Measurements from ENCODE around the gene VIPR2.

The VIPR2 gene

DNA sequence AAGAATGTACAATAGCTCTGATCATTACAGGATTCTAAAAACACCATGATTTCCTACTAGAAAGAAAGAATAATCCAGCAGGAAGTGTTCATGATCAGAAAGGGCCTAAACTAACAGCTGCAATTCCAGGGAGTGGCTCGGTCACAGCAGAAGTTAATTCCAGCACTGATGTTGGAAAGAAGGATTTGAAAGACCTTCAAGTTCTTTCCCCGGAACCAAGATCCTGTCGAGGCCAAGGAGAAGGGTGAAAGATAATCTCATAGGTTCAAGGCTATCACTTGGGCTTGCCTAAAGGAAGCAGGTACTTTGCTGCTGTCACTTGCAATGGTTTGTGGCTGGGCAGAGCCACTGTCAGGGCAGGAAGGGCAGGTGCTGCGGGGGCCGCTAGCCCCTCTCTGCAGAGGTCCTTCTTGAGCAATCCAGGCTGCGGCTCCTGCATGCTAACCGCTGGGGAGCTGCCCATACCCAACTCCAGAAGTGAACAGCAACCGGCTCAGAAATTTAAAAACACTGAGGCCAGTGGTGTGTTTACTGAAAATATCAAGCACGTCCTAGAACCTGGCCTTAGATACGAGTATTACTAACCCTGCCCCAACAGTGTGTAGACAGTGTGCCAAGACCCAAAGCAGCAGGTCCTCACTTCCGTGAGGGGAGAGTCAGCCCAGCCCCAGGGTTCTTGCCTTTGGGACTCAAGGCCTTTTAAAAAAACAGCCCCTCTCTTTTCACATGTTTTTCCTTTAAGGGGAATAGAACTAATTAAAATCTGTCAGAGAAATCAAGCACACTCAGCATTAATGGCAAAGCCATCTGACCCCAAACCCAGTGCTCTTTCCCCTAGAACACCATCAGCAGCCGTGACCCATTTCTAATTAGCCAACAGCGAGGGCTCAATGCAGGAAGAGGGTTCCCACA lies 76.8 kb downstream of the VIPR2 start:
- no peaks in the 10 kb centered on the region for H3K27me3 ChIP-seq (ENCODE audit: control insufficient read depth, insufficient read depth, low read length)
- H3K9me3 ChIP-seq (ENCODE audit: control insufficient read depth, insufficient read depth, low read length), result no peaks in the 10 kb centered on the region
- H3K4me1 ChIP-seq (ENCODE audit: control insufficient read depth, insufficient read depth, low read length), result no peaks in the 10 kb centered on the region
- no peak overlapping the region for H3K4me3 ChIP-seq (ENCODE audit: low read depth, low read length)
- no peaks in the 10 kb centered on the region for H3K36me3 ChIP-seq (ENCODE audit: control insufficient read depth, insufficient read depth, low read length)
- no peak overlapping the region for H3K27ac ChIP-seq (ENCODE audit: low read depth, low read length)
- no peak overlapping the region for H3K9ac ChIP-seq (ENCODE audit: low read depth, low read length)

DNA sequence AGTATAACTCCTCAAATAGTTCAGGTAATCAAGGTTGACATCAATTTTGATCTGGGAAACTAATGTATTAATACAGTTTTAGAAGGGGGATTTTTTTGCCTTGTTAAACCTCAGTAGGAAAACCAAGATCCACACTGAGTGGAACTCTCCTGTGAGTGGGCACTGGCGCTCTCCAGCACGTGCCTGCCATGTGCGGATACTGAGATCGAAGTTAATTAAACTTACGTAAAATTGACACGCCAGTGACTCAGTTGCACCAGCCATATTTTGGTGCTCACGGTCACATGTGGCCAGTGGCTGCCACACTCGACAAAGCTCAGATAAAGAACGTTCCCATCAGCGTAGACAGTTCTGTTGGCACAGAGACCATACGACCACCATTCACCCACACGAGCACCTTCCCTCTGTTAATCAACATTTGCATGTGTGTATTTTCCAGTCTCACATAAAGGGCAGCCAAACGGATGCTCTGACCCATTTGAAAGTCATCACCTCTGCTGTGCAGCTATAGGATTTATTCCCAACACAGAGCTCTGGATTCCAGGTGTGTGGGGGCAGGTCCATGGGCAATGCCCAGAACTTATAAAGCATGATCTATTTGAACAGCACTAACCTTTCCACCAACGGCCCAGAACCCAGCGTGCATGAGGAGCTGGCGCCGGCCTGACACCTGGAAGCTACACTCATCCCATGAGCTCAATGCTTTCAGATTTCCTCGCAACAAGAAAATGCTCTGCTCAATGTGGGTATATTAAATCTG lies 77.7 kb downstream of the VIPR2 start:
- H3K36me3 ChIP-seq (ENCODE audit: control insufficient read depth, insufficient read depth, low read length), result no peaks in the 10 kb centered on the region
- H3K4me3 ChIP-seq (ENCODE audit: low read depth, low read length), result no peak overlapping the region
- no peaks in the 10 kb centered on the region for H3K4me1 ChIP-seq (ENCODE audit: control insufficient read depth, insufficient read depth, low read length)
- H3K9me3 ChIP-seq (ENCODE audit: control insufficient read depth, insufficient read depth, low read length), result no peaks in the 10 kb centered on the region
- H3K27me3 ChIP-seq (ENCODE audit: control insufficient read depth, insufficient read depth, low read length), result no peaks in the 10 kb centered on the region
- no peak overlapping the region for H3K27ac ChIP-seq (ENCODE audit: low read depth, low read length)
- no peak overlapping the region for H3K9ac ChIP-seq (ENCODE audit: low read depth, low read length)

DNA sequence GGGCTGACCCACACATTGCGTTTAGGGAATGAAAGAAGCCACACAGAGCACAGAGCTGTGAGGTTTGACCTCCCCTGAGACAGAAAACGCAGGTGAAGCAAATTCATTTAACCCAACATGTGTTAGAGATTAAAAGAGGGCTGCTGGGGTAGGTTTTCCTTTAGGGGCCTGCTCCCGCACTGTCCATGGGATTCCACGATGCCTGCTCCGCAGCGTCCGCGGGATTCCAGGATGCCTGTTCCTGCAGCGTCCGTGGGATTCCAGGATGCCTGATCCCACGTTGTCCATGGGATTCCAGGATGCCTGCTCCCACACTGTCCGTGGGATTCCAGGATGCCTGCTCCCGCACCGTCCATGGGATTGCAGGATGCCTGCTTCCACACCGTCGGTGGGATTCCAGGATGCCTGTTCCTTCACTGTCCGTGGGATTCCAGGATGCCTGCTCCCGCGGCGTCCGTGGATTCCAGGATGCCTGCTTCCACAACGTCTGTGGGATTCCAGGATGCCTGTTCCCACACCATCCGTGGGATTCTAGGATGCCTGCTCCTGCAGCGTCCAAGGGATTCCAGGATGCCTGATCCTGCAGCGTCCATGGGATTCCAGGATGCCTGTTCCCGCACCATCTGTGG lies 78.7 kb downstream of the VIPR2 start:
- no peaks in the 10 kb centered on the region for H3K9me3 ChIP-seq (ENCODE audit: control insufficient read depth, insufficient read depth, low read length)
- no peak overlapping the region for H3K9ac ChIP-seq (ENCODE audit: low read depth, low read length)
- peaks cover 4% of the 10 kb centered on the region; the same call in 1 of the 2 replicates for H3K4me1 ChIP-seq (ENCODE audit: control insufficient read depth, insufficient read depth, low read length)
- no peaks in the 10 kb centered on the region for H3K27me3 ChIP-seq (ENCODE audit: control insufficient read depth, insufficient read depth, low read length)
- H3K4me3 ChIP-seq (ENCODE audit: low read depth, low read length), result no peak overlapping the region
- no peaks in the 10 kb centered on the region for H3K36me3 ChIP-seq (ENCODE audit: control insufficient read depth, insufficient read depth, low read length)
- no peak overlapping the region for H3K27ac ChIP-seq (ENCODE audit: low read depth, low read length)

DNA sequence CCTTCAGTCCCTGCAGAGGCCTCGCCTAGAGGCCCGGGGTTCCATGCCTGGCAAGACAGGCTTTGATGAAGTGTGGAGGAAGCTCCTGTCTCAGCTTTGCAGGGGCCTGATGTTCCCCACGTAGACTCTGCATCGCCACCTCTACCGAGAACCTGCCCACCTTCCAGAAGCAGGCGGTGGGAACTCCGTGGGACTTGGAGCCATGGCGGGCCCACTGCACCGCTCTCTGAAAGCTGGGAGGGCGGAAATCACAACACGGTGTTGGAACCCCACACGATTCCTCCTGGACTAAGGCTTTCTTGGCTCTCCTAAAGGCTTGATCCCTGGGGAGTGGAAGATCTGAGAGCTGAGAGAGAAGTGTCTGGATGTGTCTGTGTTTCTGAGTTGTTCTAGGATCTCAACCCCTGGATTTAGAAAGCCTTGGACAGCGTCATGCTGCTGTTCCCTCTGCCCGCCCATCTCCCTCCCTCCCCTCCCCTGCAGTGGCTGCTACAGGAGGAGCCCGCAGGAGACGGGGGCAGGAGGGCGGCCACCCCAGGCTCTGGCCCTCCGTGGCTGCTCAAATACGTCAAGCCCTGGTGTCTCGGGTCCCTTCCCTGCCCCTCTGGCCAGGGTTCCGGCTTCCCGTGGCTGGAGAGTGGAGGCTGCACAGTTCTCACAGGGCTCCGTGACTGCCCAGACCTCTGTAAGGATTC lies 79.7 kb downstream of the VIPR2 start:
- H3K9ac ChIP-seq (ENCODE audit: low read depth, low read length), result no peak overlapping the region
- no peak overlapping the region for H3K27ac ChIP-seq (ENCODE audit: low read depth, low read length)
- peaks cover 4% of the 10 kb centered on the region; the same call in 1 of the 2 replicates for H3K4me1 ChIP-seq (ENCODE audit: control insufficient read depth, insufficient read depth, low read length)
- H3K36me3 ChIP-seq (ENCODE audit: control insufficient read depth, insufficient read depth, low read length), result no peaks in the 10 kb centered on the region
- H3K27me3 ChIP-seq (ENCODE audit: control insufficient read depth, insufficient read depth, low read length), result no peaks in the 10 kb centered on the region
- H3K9me3 ChIP-seq (ENCODE audit: control insufficient read depth, insufficient read depth, low read length), result no peaks in the 10 kb centered on the region
- H3K4me3 ChIP-seq (ENCODE audit: low read depth, low read length), result no peak overlapping the region

DNA sequence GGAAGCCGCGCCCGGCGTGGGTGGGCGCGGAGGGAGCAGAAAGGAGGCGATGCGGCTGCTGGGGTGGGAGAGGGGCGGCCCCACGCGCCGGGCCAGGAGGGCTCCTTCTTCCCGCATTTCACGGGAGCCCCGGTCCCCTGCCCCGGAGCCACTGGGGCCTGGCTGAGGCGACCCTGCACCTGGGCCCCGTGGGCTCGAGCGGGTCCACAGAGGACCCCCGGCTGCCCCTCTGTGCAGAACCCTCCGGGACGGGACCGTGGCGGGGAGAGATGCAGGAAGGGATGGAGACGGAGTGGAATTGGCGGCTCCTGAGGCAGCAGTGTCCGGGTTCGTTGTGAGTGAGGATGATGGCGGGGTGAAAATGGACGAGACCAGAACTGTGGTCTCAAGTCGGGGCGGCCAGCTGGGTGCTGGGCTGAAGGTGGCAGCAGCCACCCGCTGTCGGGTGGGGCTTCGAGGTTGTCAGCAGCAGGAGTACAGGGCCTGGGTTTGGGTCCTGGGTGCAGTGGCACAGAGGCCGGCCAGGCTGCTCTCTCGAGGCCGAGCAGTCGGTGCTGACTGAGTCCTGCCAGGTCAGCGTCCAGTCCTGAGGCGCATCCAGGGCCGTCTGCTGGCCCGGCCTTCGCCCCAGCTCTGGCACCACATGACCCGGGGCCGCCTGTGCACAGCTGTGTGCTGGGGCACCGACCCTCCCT lies 80.4 kb downstream of the VIPR2 start:
- Histone ChIP-seq H3K9ac (ENCODE audit: low read depth, low read length) (no peak overlapping the region), H3K4me3 (ENCODE audit: low read depth, low read length) (no peak overlapping the region), H3K9me3 (ENCODE audit: control insufficient read depth, insufficient read depth, low read length) (no peaks in the 10 kb centered on the region), H3K27ac (ENCODE audit: low read depth, low read length) (no peak overlapping the region), H3K27me3 (ENCODE audit: control insufficient read depth, insufficient read depth, low read length) (no peaks in the 10 kb centered on the region), H3K36me3 (ENCODE audit: control insufficient read depth, insufficient read depth, low read length) (no peaks in the 10 kb centered on the region), H3K4me1 (ENCODE audit: control insufficient read depth, insufficient read depth, low read length) (peaks cover 4% of the 10 kb centered on the region; the same call in 1 of the 2 replicates)

DNA sequence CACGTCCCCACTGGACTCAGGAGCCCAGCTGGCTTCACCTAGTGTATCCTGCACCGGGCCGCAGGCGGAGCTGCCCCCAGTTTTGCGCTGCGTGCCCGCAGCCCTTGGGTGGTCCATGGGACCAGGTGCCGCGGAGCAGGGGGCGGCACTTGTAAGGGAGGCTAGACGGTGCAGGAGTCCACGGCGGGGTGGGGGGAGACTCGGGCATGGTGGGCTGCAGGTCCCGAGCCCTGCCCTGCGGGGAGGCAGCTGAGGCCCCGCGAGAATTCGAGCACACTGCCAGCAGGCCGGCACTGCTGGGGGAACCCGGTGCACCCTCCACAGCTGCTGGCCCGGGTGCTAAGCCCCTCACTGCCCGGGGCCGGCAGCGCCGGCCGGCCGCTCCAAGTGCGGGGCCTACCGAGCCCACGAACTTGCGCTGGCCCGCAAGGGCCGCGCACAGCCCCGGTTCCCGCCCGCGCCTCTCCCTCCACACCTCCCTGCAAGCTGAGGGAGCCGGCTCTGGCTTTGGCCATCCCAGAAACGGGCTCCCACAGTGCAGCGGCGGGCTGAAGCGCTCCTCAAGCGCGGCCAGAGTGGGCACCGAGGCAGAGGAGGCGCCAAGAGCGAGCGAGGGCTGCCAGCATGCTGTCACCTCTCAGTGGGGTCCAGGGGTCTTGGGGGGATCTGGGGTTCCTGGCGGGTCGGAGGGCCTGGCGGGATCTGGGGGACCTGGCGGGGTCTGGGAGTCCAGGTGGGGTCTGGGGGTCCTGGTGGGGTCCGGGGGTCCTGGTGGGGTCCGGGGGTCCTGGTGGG lies 81.4 kb downstream of the VIPR2 start:
- Histone ChIP-seq H3K9ac (ENCODE audit: low read depth, low read length) (no peak overlapping the region), H3K36me3 (ENCODE audit: control insufficient read depth, insufficient read depth, low read length) (no peaks in the 10 kb centered on the region), H3K27ac (ENCODE audit: low read depth, low read length) (no peak overlapping the region), H3K4me3 (ENCODE audit: low read depth, low read length) (no peak overlapping the region), H3K9me3 (ENCODE audit: control insufficient read depth, insufficient read depth, low read length) (no peaks in the 10 kb centered on the region), H3K4me1 (ENCODE audit: control insufficient read depth, insufficient read depth, low read length) (peaks cover 4% of the 10 kb centered on the region; the same call in 1 of the 2 replicates), H3K27me3 (ENCODE audit: control insufficient read depth, insufficient read depth, low read length) (no peaks in the 10 kb centered on the region)

DNA sequence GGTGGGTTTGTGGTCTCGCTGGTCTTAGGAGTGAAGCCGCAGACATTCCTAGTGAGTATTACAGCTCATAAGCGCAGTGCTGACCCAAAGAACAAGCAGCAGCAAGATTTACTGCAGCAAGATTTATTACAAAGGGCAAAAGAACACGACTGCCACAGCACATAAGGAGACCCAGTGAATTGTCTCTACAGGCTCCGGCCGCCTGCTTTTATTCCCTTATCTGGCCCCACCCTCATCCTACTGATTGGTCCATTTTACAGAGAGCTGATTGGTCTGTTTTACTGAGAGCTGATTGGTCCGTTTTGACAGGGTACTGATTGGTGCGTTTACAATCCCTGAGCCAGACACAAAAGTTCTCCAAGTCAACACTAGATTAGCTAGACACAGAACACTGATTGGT lies 82.1 kb downstream of the VIPR2 start:
- H3K4me1 ChIP-seq (ENCODE audit: control insufficient read depth, insufficient read depth, low read length), result peaks cover 4% of the 10 kb centered on the region; the same call in 1 of the 2 replicates
- no peak overlapping the region for H3K4me3 ChIP-seq (ENCODE audit: low read depth, low read length)
- no peak overlapping the region for H3K27ac ChIP-seq (ENCODE audit: low read depth, low read length)
- no peak overlapping the region for H3K9ac ChIP-seq (ENCODE audit: low read depth, low read length)
- H3K9me3 ChIP-seq (ENCODE audit: control insufficient read depth, insufficient read depth, low read length), result no peaks in the 10 kb centered on the region
- no peaks in the 10 kb centered on the region for H3K36me3 ChIP-seq (ENCODE audit: control insufficient read depth, insufficient read depth, low read length)
- H3K27me3 ChIP-seq (ENCODE audit: control insufficient read depth, insufficient read depth, low read length), result no peaks in the 10 kb centered on the region

DNA sequence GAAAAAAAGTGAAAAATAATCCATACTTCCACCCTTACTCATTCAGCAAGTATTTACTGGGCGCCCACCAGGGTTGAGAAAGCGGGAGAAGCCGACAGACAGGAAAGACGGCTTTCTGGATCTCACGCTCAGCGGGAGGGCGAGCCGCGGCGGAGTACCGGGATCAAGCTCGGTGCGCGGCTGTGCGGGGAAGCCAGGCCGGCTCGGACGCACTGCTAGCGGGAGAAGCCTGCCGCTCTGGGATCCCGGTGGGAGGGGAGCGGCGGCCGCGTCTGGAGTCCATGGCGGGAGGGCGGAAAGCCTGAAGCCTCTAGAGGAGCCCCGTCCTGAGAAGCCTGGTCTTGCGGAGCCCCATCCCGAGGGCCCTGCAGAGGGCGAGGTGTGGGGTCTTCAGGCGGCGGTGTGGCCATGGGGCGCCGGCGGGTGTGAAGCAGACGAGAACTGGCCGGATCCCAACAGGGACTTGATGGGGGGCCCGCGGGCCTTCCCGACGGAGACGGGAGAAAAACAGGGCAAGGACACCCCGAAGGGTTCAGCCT lies 82.9 kb downstream of the VIPR2 start:
- Histone ChIP-seq H3K27me3 (ENCODE audit: control insufficient read depth, insufficient read depth, low read length) (no peaks in the 10 kb centered on the region), H3K36me3 (ENCODE audit: control insufficient read depth, insufficient read depth, low read length) (no peaks in the 10 kb centered on the region), H3K4me1 (ENCODE audit: control insufficient read depth, insufficient read depth, low read length) (peaks cover 4% of the 10 kb centered on the region; the same call in 1 of the 2 replicates), H3K27ac (ENCODE audit: low read depth, low read length) (no peak overlapping the region), H3K9ac (ENCODE audit: low read depth, low read length) (no peak overlapping the region), H3K4me3 (ENCODE audit: low read depth, low read length) (no peak overlapping the region), H3K9me3 (ENCODE audit: control insufficient read depth, insufficient read depth, low read length) (no peaks in the 10 kb centered on the region)

DNA sequence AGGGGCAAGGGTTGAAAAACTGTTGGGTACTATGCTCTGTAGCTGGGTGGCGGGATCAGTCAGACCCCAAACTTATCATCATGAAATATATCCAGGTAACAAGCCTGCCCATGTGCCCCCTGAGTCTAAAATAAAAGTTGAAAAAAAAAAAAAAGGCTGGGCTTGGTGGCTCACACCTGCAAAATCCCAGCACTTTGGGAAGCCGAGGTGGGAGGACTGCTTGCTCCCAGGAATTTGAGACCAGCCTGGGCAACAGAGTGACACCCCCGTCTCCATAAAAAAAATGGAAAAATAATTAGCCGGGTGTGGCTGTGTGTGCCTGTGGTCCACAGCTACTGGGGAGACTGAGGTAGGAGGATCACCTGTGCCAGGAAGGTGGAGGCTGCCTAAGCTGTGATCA lies 83.5 kb downstream of the VIPR2 start:
- peaks cover 4% of the 10 kb centered on the region; the same call in 1 of the 2 replicates for H3K4me1 ChIP-seq (ENCODE audit: control insufficient read depth, insufficient read depth, low read length)
- no peak overlapping the region for H3K4me3 ChIP-seq (ENCODE audit: low read depth, low read length)
- H3K27me3 ChIP-seq (ENCODE audit: control insufficient read depth, insufficient read depth, low read length), result no peaks in the 10 kb centered on the region
- no peak overlapping the region for H3K27ac ChIP-seq (ENCODE audit: low read depth, low read length)
- H3K9ac ChIP-seq (ENCODE audit: low read depth, low read length), result no peak overlapping the region
- no peaks in the 10 kb centered on the region for H3K9me3 ChIP-seq (ENCODE audit: control insufficient read depth, insufficient read depth, low read length)
- no peaks in the 10 kb centered on the region for H3K36me3 ChIP-seq (ENCODE audit: control insufficient read depth, insufficient read depth, low read length)

Measured in HUES48 (cell line).